ENCODE measurements around the gene OR10G8.
"Not testable (repeated sequence)": the region's sequence is repeated elsewhere in the genome, so short reads cannot be mapped to it uniquely, and the experiment has no call there.

Gene OR10G8, protein sequence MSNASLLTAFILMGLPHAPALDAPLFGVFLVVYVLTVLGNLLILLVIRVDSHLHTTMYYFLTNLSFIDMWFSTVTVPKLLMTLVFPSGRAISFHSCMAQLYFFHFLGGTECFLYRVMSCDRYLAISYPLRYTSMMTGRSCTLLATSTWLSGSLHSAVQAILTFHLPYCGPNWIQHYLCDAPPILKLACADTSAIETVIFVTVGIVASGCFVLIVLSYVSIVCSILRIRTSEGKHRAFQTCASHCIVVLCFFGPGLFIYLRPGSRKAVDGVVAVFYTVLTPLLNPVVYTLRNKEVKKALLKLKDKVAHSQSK
- long read RNA-seq, donor 1: 0 reads
- long read RNA-seq, donor 2: 0 reads
- long read RNA-seq, donor 3: 0 reads
- long read RNA-seq, donor 4: 0 reads
- long read RNA-seq, donor 5: 0 reads
- long read RNA-seq, donor 6: 0 reads
- long read RNA-seq, donor 7: 0 reads
- long read RNA-seq, donor 8: 0 reads

DNA sequence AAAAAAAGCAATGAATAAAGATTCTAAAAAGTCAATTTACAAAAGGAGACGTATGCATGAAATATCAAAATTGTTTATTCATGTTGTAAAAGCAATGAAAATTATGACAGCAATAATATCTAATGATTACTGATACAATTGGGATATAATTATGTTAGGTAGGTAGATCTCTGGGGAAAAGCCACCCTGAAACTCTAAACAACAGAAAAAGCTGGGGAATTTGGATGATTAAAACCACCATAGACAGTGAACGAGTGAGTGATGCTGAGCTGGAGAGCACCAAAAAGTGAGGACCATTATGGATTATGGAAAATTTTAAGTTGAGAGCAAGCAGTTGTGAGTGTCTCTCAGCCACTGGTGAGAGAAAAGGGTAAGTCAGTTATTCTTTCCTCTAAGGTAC lies at the start of gene OR10G8:
Gene OR10G8, plus strand, starts transcription at position 301 of the 400 bp plus-strand sequence. CDS start 2,825 bp downstream, outside the sequence.
- DNase-seq: no peak

DNA sequence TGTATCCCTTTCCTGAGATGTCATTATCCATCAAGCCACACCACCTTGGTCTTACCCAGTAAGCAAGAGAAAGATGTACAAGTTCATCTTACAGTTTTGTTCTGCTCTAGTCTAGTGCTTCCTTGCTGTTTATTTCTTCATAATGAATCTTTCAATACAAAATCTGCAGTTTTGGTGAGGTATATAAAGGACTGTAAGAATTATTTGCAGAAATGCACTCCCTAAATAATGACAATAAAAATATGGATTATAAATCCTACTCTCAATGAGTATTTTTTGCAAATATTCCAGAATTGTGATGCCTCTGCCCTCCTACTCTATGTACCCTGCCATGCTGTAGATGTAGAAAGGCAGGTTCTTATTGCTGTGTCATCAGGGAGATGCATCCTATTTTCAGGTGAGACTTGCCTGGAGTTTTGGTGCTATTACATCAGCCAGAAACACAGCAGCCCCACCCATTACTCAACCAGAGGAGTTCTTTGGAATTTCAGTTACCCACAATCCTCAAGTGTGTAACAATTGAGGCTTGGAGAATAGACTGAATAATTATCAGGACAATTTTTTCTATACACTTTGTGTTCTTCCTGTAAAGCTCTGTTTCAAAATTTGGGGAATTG lies 48.8 kb upstream of the OR10G8 start, which contains the start of gene OR10S1:
Gene OR10S1, minus strand, starts transcription at position 51 of the 617 bp plus-strand sequence. CDS start 117 bp downstream, outside the sequence.
- DNase-seq: no peak

DNA sequence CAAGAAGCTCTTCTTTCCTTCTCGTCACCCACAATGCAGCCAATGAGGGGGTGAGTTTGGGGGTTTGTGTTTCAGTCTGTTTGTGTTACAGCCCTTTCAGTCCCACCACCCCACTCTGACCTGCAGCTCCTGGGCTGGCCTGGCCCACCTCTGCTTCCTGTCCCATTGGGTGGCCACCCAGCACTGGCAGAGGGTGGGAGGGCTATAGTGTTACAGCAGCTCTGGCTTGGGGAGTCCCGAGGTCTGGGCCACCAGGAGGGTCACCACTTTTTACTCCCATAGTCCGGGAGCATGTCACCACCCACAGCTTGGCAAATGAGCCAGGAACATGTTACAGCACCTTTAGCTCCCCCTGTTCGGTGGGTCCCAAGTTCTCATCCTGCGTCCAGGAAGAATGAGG lies 47.3 kb upstream of the OR10G8 start:
- DNase-seq: no peak

DNA sequence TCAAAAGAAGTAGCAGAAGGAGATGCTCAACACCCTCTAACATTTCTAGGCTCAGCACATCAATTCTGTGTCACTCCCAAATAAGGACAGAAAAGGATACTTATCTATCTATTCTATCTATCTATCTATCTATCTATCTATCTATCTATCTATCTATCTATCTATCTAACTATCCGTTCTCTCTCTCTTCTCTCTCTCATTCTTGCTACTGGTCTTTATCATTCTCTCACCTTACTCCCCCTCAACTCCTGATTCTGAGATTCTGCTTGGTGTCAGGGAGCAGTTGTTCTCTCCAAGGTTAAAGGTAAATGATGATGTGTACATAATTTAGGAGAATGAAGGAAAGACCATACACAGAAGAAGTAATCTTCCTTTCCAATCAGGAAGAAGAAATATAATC lies 31.5 kb upstream of the OR10G8 start, which contains the start of gene OR10G6:
Gene OR10G6, minus strand, starts transcription at position 43 of the 400 bp plus-strand sequence. Its CDS starts 0 bp downstream, at position 43.
- DNase-seq: no peak

DNA sequence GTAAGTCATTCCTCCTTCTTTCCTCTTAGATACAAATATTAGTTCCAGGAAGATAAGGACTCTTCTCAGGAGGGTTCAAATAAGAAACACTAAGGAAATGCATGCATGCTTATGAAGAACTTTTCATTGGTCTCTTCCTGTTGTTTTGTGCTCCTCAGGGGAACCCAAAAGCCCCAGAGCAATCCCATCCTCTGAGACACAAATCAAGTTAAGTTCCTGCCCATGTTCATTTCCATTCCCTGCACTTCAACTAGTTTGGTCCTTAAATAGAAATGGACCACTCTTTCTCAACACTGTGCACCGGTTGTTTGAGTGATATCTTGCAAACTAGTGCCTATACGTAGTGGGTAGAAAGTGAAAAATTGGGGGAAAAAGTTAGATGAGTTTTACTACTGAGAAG lies 13.9 kb upstream of the OR10G8 start, which contains the start of gene OR10G4:
Gene OR10G4, plus strand, starts transcription at position 301 of the 400 bp plus-strand sequence. CDS start 2,578 bp downstream, outside the sequence.
- DNase-seq: no peak

DNA sequence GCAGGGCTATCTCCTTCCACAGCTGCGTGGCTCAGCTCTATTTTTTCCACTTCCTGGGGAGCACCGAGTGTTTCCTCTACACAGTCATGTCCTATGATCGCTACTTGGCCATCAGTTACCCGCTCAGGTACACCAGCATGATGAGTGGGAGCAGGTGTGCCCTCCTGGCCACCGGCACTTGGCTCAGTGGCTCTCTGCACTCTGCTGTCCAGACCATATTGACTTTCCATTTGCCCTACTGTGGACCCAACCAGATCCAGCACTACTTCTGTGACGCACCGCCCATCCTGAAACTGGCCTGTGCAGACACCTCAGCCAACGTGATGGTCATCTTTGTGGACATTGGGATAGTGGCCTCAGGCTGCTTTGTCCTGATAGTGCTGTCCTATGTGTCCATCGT lies 10.8 kb upstream of the OR10G8 start:
- not testable (repeated sequence) for DNase-seq

DNA sequence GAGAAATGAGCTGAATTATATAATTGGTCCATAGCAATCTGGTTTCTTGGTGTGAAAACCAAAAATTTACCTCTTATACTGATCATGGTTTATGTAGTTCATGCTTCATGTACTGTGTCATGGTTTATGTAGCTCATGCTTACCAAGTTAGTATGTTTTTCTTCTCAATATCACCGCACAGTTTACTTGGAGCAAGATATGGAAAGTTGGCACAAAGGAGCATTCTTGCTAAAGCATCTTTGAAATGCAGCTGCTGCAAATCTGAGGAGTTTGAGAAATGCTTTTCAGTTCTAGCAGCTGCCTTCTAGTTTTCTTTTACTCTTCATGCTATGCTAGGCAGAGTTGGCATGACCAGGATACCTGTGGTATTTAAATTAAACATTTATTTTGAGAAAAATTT lies 10.1 kb downstream of the OR10G8 start:
- DNase-seq: no peak

DNA sequence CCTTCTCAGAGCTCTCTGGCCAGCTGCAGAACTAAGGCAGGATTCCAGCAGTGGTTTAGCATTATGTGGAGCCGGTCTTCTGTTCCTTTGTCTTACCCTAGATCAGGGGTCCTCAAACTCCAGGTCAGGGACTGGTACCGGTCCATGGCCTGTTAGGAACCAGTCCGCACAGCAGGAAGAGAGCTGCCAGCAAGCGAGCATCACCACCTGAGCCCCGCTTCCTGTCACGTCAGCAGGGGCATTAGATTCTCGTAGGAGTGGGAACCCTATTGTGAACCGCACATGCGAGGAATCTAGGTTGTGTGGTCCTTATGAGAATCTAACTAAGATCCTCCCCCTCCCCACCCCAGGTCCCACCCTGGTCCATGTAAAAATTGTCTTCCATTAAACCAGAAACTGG lies 13.0 kb downstream of the OR10G8 start:
- no peak for DNase-seq

DNA sequence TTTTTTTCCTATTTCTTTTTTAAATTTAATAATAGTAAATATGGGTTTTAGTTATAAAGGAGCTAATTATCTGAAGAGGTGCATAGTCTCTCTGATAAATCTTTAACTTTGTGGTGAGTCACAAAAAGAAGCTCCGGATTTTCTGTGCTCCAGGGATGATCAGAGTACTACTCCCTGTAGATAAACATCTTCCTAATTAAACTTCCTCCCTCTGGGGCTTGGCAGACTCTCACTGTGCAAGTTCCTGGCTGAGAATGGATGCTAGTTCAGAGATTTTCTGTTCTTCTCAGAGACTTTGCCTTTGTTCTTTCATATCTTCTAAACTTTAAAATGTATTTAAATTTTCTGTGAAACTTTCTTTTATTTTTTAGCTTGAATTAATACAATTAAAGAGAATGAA lies 14.7 kb downstream of the OR10G8 start, which contains the start of gene OR10G7:
Gene OR10G7, minus strand, starts transcription at position 72 of the 400 bp plus-strand sequence. CDS start 2,324 bp downstream, outside the sequence.
- no peak for DNase-seq

DNA sequence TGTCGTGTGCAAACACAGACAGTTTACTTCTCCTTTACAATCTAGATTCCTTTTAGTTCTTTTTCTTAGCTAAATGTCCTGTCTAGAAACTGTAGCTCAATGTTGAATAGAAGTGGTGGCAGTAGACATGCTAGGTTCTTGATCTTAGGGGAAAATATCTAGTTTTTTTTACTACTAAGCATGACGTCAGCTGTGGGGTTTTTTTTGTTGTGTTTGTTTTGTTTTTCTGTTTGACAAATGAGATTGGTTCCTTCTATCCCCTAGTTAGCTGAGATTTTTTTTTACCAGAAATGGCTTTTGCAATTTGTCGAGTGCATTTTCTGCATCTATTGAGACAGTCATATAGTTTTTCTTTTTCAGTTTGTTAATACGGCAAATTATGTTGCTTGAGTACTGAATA lies 16.8 kb downstream of the OR10G8 start:
- DNase-seq: no peak

DNA sequence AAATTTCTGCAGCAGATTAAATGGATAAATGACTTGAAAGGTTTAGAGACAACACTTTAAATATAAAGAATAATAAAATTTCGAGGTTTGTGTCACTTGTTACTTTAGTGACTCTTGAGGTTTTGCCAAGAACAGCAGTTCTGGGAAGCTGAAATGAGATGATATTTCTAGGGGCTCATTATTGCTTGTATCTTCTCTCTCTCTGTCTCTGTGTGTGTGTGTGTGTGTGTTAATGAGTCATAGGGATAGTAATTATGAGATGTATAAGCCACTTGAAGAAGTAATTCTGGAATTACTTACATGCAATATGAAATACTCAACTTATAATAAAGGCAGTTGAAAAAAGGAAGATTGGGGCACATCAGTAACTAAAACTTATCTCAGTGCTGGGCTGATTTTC lies 24.1 kb downstream of the OR10G8 start:
- DNase-seq: no peak

DNA sequence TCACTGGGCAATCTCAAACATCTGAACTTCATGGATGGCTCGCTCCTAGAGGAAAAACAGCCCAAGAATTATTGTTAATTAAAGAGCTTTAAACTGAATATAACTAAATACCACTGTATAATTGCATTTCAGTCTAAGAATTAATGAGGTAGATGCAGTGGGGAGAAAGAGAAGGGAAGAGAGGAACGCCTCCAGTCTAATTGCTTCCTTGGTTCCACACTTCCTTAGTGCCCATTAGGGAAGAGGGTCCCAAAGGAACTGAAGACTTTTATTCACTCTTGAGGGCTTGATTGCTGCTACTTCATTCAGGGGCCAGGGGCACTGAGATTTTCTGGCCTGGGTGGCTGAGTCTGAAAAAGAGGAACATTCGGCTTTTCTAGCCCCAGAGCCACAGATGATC lies 26.4 kb downstream of the OR10G8 start:
- DNase-seq: no peak

DNA sequence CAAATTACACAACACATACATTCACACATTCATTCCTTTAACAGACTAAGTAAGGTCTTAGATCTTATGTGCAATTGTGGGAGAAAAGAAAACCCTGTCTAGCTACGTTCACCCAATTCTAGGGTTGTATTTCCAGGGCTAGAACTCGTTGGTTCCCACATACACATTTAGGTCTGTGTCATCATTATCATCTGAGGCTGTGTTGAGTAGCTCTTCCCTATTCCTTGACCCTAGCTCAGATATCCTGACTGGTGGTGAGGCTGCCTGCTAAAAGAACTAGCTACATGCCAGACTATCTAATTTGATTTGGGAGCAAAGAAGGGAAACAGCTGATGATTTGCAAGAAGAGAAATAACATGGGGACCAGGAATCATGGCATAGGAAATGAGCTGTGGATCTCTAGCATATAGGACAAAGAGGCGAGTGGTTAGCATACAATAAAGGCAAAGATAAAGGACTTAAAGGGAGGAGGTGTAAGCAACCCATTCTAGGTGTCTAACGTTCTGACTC lies 42.1 kb downstream of the OR10G8 start:
- no peak for DNase-seq

DNA sequence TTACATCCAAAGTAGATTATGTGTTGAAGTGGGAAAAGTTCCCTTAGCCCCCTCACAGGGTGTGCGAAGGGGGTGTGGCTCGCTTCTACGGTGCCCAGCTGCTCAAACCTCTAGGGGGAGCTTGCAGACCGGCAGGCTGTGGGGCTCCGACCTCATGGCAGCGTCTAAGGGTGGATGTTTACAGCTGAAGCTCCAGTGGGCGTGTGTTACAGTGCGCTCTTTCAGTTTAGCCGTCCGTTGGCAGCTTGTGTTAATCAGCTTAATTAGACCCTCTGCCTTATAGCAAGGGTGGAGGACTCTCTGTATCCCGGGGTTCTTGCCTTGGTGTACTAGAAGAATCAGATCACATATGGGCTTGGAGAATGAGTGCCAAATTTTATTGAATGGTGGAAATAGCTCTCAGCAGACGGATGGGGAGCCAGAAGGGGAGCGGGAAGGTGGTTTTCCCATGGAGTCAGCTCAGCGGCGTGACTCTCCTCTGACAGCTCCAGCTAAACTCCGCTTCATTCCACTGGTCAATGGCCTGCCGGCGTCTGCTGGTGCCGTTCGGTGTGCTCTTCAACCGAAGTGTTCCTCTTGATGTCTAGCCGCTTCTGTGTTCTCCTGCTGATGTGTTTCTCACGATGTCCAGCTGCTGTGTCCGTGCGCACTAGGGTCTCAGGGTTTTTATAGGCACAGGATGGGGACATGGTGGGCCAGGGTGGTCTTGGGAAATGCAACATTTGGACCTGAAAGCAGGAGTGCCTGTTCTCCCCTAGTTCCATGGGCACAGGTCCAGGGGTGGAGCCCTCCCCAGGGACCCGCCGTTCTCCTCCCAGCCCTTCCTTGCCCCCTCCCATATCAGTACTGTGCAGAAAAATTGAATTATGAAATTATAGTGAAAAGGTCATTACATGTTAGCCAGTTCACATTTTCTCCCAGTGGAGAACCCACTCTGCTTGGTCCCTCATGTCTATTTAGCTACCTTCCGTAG lies 43.1 kb downstream of the OR10G8 start:
- peak; percentile 34 for DNase-seq

DNA sequence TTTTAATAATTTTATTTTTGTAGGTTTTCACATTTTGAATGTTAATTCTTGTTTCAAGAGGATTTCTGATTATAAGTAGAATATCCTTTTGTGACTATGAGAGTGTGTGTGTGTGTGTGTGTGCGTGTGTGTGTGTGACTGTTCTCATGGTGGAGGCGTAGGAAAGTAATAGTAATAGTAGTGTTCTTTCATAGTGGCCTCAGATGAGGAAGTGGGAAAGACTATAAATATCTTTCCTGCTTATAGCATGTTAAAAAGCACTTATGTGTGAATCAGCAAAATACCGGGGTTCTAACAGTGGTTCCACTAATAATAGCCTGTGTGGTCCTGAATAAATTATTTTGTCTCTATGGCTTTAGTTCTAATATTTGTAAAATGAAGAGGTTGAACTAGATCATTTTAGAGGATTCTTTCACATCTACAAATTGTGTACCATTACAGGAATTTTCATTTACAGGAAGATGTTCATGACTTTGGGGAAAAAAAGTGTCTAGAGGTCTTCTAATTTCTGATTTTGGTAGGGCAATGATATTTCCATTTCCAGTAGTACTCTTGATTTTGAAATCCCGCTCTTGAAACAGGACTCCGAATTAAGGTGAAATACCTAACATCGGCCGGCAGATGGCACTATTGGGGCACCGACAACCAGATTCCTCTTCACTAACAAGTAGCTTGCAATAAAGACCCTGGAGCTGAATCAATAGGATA lies 44.5 kb downstream of the OR10G8 start:
- peak; percentile 23 for DNase-seq

DNA sequence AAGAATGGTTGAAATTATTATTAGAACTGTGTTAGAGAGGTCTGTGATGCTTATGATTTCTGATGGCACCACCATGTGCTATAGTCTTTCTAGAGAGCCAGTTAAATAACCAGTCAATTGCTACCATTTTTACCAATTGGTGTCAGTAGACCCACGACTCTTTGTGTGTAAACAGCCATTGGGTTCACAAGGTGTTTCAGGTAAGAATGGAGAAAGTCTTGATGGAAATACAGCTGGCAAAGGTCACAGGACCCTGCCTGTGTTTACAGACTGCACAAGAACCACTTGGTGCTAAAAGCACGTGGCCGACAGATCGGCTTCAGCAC lies 45.0 kb downstream of the OR10G8 start:
- DNase-seq: no peak

DNA sequence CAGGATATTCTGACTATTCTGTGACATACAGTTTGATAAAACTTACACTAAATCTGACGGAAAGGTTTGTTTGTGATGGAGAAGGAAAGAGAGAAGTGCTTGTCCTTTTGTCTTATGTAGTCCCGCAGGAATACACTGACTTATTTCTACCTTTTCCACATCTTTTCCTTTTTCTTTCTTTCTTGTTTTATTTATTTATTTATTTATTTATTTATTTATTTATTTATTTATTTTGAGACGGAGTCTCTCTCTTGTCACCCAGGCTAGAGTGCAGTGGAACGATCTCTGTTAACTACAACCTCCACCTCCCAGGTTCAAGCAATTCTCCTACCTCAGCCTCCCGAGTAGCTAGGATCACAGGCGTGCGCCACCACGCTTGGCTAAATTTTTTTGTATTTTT lies 45.5 kb downstream of the OR10G8 start:
- no peak for DNase-seq

DNA sequence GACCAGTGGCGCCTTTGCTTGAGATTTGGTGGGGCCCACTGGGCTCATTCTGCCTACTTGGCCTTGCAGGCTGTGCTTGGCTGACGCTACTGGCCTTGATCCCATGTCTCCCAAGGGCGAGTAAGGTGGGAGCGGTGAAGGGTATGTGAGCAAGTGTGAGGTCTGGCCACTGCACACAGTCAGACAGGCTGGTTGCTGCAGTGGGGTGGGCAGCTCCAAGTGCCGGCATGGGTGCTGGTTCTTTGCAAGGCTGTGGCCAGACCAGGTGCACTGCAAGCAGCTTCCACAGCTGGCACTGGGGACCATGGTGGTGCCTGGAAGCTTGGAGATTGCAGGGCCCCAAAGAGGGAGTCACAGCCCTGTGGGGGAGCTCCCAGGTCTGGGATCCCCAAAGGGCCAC lies 48.0 kb downstream of the OR10G8 start:
- no peak for DNase-seq

DNA sequence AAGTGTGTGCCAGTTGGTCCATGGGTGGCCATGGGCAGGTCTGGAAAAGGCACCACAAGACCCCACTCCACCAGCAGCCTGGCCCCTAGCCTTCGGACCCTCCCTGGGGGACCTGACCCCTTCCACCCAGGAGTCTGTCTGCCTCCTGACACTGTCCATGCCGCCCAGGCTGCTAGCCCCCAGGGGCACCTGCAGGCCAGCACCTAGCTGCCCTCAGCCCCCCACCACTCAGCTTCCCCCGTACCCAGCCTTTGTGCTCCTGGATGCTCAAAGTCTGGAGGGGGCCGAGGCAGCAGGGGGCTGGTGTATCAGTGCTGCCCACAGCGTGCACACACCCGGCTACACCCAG lies 48.9 kb downstream of the OR10G8 start:
- no peak for DNase-seq

DNA sequence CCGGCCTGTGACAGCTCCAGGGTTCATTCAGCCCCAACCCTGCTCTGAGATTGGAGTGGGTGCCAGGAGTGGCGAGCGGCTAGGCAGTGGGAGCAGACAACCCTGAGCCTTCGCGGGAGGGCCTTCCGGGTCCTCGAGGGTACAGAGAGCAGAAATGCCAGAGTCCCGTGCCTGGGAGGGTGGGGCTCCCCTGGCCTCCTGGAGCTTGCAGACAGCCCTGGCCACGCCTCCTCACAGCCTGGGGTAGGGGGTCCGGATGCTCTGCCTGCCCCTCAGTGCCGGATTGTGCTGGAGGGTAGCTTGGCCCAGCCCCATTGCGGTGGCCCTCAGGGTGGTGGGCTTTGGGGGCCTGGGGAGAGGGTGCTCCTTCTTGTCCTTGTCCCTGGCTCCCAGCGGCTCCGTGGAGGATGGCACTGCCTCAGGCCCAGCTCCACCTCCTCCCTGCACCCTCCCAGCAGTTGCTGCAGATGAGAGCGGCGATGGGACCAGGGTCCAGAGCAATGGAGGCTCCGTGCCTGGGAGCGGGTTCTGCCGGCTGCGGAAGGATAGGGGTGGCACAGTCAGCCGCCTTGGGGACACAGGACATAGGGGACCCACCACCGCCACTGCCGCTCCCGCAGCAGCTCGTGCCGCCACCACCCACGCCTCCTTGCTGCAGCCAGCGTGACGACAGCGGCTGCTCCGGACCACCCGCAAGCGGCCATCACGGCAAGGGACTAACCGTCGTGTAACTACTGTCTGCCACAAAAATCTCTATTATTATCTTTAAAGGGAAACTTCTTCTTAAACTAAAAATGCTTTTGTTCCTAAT lies 49.4 kb downstream of the OR10G8 start:
- peak; percentile 78 for DNase-seq

DNA sequence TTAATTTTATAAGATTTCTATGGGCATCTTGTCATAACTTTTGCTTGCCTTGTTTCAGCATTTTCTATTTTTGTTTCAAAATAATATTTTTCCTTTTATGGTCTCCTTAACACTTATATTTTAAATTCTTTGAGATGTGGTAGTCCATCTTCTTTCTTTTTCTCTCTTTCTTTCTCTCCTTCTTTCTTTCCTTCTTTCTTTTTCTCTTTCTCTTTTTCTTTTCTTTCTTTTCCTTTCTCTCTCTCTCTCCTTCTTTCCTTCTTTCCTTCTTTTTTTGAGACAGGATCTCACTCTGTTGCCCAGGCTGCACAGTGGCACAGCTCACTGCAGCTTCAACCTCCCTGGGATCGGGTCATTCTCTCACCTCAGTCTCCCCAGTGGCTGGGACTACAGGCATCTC lies 50.7 kb downstream of the OR10G8 start:
- DNase-seq: no peak

Data from right kidney (tissue), 9 donors.